ENCODE measurements around the gene TSHZ1.

DNA sequence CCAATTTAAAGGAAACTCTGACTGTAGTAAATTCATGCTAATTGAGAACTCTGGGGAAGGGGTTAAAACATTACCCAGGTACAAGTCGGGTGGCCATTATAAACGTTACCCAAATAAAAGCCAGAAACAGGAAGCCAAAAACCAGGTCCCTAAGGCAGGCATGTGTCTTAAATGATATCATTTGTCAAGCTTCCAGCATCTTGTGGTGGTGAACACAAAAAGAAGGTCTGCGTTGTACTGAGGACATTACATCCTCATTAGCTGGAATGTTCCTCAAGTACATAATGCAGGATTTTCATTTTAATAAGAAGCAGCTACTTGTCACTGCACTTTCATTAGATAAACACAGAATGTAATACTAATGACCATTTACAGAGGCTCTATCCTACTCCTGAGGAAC lies 12.6 kb upstream of the TSHZ1 start:
- TF ChIP-seq, protein P1, sequence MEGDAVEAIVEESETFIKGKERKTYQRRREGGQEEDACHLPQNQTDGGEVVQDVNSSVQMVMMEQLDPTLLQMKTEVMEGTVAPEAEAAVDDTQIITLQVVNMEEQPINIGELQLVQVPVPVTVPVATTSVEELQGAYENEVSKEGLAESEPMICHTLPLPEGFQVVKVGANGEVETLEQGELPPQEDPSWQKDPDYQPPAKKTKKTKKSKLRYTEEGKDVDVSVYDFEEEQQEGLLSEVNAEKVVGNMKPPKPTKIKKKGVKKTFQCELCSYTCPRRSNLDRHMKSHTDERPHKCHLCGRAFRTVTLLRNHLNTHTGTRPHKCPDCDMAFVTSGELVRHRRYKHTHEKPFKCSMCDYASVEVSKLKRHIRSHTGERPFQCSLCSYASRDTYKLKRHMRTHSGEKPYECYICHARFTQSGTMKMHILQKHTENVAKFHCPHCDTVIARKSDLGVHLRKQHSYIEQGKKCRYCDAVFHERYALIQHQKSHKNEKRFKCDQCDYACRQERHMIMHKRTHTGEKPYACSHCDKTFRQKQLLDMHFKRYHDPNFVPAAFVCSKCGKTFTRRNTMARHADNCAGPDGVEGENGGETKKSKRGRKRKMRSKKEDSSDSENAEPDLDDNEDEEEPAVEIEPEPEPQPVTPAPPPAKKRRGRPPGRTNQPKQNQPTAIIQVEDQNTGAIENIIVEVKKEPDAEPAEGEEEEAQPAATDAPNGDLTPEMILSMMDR (conservative IDR thresholded peaks at IDR 0.05): no peak
- TF ChIP-seq ZFX (IDR thresholded peaks at IDR 0.05): no peak
